Measurements from ENCODE around the gene CLDN17.

CLDN17 gene

GRCh38 chr21:30116479-30116878 is 50.1 kb downstream of the CLDN17 start:
- no peak for DNase-seq
